Gastroesophageal sphincter (tissue), 3 donors: ENCODE results near the gene OBSL1.

Source experiments
- POLR2A ChIP-seq, 2 donors: fragments of 450-650 bp; IDR thresholded peaks; one replicate each; pipeline ENCODE4 v1.6.1; 2017; ENCODE audit warnings: antibody characterized with exemption in 2 of 2, mild to moderate bottlenecking in 2 of 2, moderate library complexity in 1 of 2
- POLR2AphosphoS5 ChIP-seq: sonication (generic); formaldehyde crosslinking; IDR thresholded peaks from one replicate; pipeline ENCODE4 v1.6.1; 2017; ENCODE audit warnings: antibody characterized with exemption
- TF ChIP-seq, protein P1 (sequence below), 4 experiments: fragments of 200-600 bp in 2 of 4; fragments of 450-650 bp in 2 of 4; sonication (generic) in 1 of 4; IDR thresholded peaks; one replicate each; pipeline ENCODE4 v1.5.1; 2017 to 2019; ENCODE audit warnings: antibody characterized with exemption in 4 of 4, mild to moderate bottlenecking in 2 of 4, moderate library complexity in 2 of 4

- TF ChIP-seq, protein P1, sequence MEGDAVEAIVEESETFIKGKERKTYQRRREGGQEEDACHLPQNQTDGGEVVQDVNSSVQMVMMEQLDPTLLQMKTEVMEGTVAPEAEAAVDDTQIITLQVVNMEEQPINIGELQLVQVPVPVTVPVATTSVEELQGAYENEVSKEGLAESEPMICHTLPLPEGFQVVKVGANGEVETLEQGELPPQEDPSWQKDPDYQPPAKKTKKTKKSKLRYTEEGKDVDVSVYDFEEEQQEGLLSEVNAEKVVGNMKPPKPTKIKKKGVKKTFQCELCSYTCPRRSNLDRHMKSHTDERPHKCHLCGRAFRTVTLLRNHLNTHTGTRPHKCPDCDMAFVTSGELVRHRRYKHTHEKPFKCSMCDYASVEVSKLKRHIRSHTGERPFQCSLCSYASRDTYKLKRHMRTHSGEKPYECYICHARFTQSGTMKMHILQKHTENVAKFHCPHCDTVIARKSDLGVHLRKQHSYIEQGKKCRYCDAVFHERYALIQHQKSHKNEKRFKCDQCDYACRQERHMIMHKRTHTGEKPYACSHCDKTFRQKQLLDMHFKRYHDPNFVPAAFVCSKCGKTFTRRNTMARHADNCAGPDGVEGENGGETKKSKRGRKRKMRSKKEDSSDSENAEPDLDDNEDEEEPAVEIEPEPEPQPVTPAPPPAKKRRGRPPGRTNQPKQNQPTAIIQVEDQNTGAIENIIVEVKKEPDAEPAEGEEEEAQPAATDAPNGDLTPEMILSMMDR (IDR thresholded peaks at IDR 0.05) = no peak
- no peak for TF ChIP-seq POLR2AphosphoS5
- no peak for TF ChIP-seq POLR2A (IDR thresholded peaks at IDR 0.05)
These were observed 9.0 kb downstream of the OBSL1 start for GRCh38 chr2:219562049-219563020.
